K562 (cell line): ENCODE measurements around the gene MTREX. TPM values are rescaled to one million over a fixed set of nuclear protein-coding genes. Genes with fewer than 3 reads are reported as not detected.

ENCODE experiments used
- ATAC-seq: fragments of 200-7000 bp; cut with Tn5 transposase; 3 replicates; pipeline ENCODE4 v1.9.1; 2020; ENCODE audit warnings: moderate library complexity
- BruUV-seq: library from RNA; stranded (reverse); fragments of 400-500 nt; replicated peaks from 2 replicates; lab custom pipeline; 2021; lab: Mats Ljungman, UMichigan
- CTCF ChIA-PET: fragments of 300-600 bp; formaldehyde crosslinking; extraction: SDS; loops from one replicate; lab custom pipeline; 2021; ENCODE audit warnings: low intra/inter-chr PET ratio; lab: Yijun Ruan, JAX
- POLR2A ChIA-PET: fragments of 300-600, 350-650 bp; sonication (Branson Sonifier 250); formaldehyde crosslinking; extraction: SDS; loops from one replicate; lab custom pipeline; 2021; ENCODE audit warnings: antibody characterized with exemption, inconsistent platforms; lab: Yijun Ruan, JAX
- DNase-seq, 4 experiments: peaks; one replicate each; pipeline versions ENCODE4 v3.0.0 to v3.0.0-alpha.2; 2011 to 2018; ENCODE audit warnings: low spot score in 3 of 4, mixed read lengths in 3 of 4; ENCODE audit errors: extremely low read depth in 1 of 4
- FAIRE-seq: peaks from 2 replicates; lab custom pipeline; 2011; peaks lifted over from hg19 to GRCh38; lab: Jason Lieb, UNC
- H2AFZ ChIP-seq: 2 replicates; pipeline ENCODE4 v1.6.0; 2011; ENCODE audit warnings: low read depth, low read length, control low read depth, inconsistent platforms
- H3K27ac ChIP-seq: fragments of 200-600 bp; 3 replicates; pipeline ENCODE4 v1.8.0; 2011; ENCODE audit warnings: low read depth, mild to moderate bottlenecking, control low read depth, inconsistent platforms, low read length, moderate library complexity, mixed read lengths; ENCODE audit errors: extremely low read depth
- H3K27me3 ChIP-seq, 2 experiments: fragments of 300-600 bp in 1 of 2; 2 replicates in 1 of 2; 3 replicates in 1 of 2; pipeline versions ENCODE4 v1.6.0 to v1.8.0; 2011; ENCODE audit warnings: inconsistent platforms in 2 of 2, low read length in 2 of 2, mild to moderate bottlenecking in 1 of 2, mixed read lengths in 1 of 2, moderate library complexity in 1 of 2; ENCODE audit not compliant: control insufficient read depth in 2 of 2, insufficient read depth in 2 of 2
- H3K36me3 ChIP-seq: fragments of 300-600 bp; 3 replicates; pipeline ENCODE4 v1.8.0; 2011; ENCODE audit warnings: mild to moderate bottlenecking, low read length, inconsistent platforms; ENCODE audit not compliant: control insufficient read depth, insufficient read depth
- H3K4me1 ChIP-seq, 2 experiments: fragments of 200-600 bp in 1 of 2; replicated peaks in 1 of 2; 2 replicates in 1 of 2; 3 replicates in 1 of 2; pipeline versions ENCODE4 v1.5.1 to v1.8.0; 2011; ENCODE audit warnings: inconsistent platforms in 2 of 2, low read length in 2 of 2, mild to moderate bottlenecking in 1 of 2, mixed read lengths in 1 of 2, moderate library complexity in 1 of 2; ENCODE audit not compliant: control insufficient read depth in 2 of 2, insufficient read depth in 2 of 2
- H3K4me2 ChIP-seq: 2 replicates; pipeline ENCODE4 v1.6.1; 2011; ENCODE audit warnings: low read length, control low read depth, inconsistent platforms, mixed read lengths; ENCODE audit not compliant: insufficient read depth
- H3K4me3 ChIP-seq: fragments of 200-600 bp; sonication (generic), shearing (Covaris generic); 2 replicates; pipeline ENCODE4 v1.5.1; 2016; ENCODE audit warnings: control low read depth, inconsistent platforms
- H3K79me2 ChIP-seq: fragments of 200-600 bp; 3 replicates; pipeline ENCODE4 v1.8.0; 2011; ENCODE audit warnings: low read length, inconsistent platforms; ENCODE audit not compliant: control insufficient read depth, insufficient read depth
- H3K9ac ChIP-seq, 2 experiments: 2 replicates each; pipeline versions ENCODE4 v1.6.0 to v1.6.1; 2011; ENCODE audit warnings: low read depth in 2 of 2, low read length in 2 of 2, control low read depth in 1 of 2, inconsistent platforms in 1 of 2, mild to moderate bottlenecking in 1 of 2, mixed read lengths in 1 of 2; ENCODE audit not compliant: insufficient read depth in 1 of 2
- H3K9me1 ChIP-seq: one replicate; pipeline ENCODE4 v1.6.0; 2011; ENCODE audit warnings: inconsistent platforms, mild to moderate bottlenecking, low read length, moderate library complexity; ENCODE audit not compliant: control insufficient read depth, insufficient read depth
- H3K9me3 ChIP-seq: replicated peaks from 2 replicates; pipeline ENCODE4 v1.5.1; 2011; ENCODE audit warnings: low read depth, low read length, inconsistent platforms; ENCODE audit not compliant: control insufficient read depth, insufficient read depth
- H4K20me1 ChIP-seq: replicated peaks from 2 replicates; pipeline ENCODE4 v1.6.1; 2011; ENCODE audit warnings: low read length, inconsistent platforms, mixed read lengths; ENCODE audit not compliant: control insufficient read depth, insufficient read depth
- CBX3 ChIP-seq, 2 experiments: IDR thresholded peaks; 1 replicate in 1 of 2; 2 replicates in 1 of 2; pipeline ENCODE4 v1.6.1; 2012; ENCODE audit warnings: inconsistent platforms in 2 of 2, low read length in 2 of 2, borderline replicate concordance in 1 of 2, control low read depth in 1 of 2
- DPF2 ChIP-seq: fragments of 450-650 bp; IDR thresholded peaks from 2 replicates; pipeline ENCODE4 v1.6.1; 2016
- KDM1A ChIP-seq, 2 experiments: fragments of 450-650 bp; IDR thresholded peaks; 2 replicates each; pipeline ENCODE4 v1.6.1; 2016; ENCODE audit warnings: mild to moderate bottlenecking in 2 of 2
- MCM7 ChIP-seq, 2 experiments: fragments of 450-650 bp; IDR thresholded peaks; 2 replicates each; pipeline ENCODE4 v1.6.1; 2016 to 2018
- NUFIP1 ChIP-seq: fragments of 450-650 bp; IDR thresholded peaks from 2 replicates; pipeline ENCODE4 v1.6.1; 2018; ENCODE audit not compliant: partially characterized antibody
- SP2 ChIP-seq: IDR thresholded peaks from 2 replicates; pipeline ENCODE4 v1.6.1; 2011; ENCODE audit warnings: mild to moderate bottlenecking, low read depth, low read length, moderate library complexity; ENCODE audit not compliant: poor library complexity, severe bottlenecking; ENCODE audit errors: extremely low read depth
- WGBS: fragments of 100-300 bp; shearing (Covaris generic); methylation state at CpG from one replicate; pipeline ENCODE4 v1.1.6; 2016; ENCODE audit warnings: low coverage, mixed read lengths; ENCODE audit not compliant: insufficient coverage; ENCODE audit errors: missing lambda C conversion rate; 5-methylcytosine and 5-hydroxymethylcytosine counted together
- in situ Hi-C: fragments of 300-500 bp; cut with MboI; formaldehyde crosslinking; loops from 4 replicates; pipeline ENCODE4 v1.15.0; 2018; ENCODE audit warnings: inconsistent platforms, mixed read lengths
- intact Hi-C: fragments of 100-400 bp; cut with micrococcal nuclease; formaldehyde crosslinking; loops from 2 replicates; pipeline ENCODE4 v1.14.2; 2022
- polyA plus RNA-seq, 8 experiments: library from polyadenylated mRNA; depleted of rRNA in 4 of 8; stranded (reverse) in 5 of 8; unstranded in 3 of 8; fragments of >200 nt; fragmentation: Nextera tagmentation in 2 of 8; fragmentation: Illumina TruSeq in 1 of 8; extraction: Ambion mirVana in 2 of 8; extraction: Trizol in 1 of 8; gene quantifications; 2 replicates each; pipeline versions ENCODE4 v1.2.1 to v1.2.3, GENCODE V29; 2011 to 2014; ENCODE audit warnings: inconsistent platforms in 1 of 8, missing spikeins in 1 of 8
- total RNA-seq, 7 experiments: library from RNA; depleted of rRNA in 6 of 7; stranded (reverse); fragments of >200 nt in 6 of 7; fragmentation: Illumina TruSeq in 2 of 7; extraction: Trizol in 2 of 7; gene quantifications; 2 replicates each; pipeline versions ENCODE4 v1.2.1 to v1.2.3, GENCODE V29; 2011 to 2021; ENCODE audit warnings: low replicate concordance in 1 of 7
- TF ChIP-seq, protein P1 (sequence below): sonication (generic); formaldehyde crosslinking; IDR thresholded peaks from 2 replicates; pipeline ENCODE4 v1.9.0; 2022; ENCODE audit warnings: mild to moderate bottlenecking, missing genetic modification reagents
- TF ChIP-seq, protein P2 (sequence below): sonication (generic); formaldehyde crosslinking; IDR thresholded peaks from 2 replicates; pipeline ENCODE4 v1.8.0; 2022; ENCODE audit warnings: mild to moderate bottlenecking, missing genetic modification reagents

Gene MTREX
- total and polyA plus RNA-seq, 9 of the 15 experiments (the other 6 are each of a cell fraction or from before 2014, with no cell fraction given) = 52.9 to 193 (median 150) TPM

DNA sequence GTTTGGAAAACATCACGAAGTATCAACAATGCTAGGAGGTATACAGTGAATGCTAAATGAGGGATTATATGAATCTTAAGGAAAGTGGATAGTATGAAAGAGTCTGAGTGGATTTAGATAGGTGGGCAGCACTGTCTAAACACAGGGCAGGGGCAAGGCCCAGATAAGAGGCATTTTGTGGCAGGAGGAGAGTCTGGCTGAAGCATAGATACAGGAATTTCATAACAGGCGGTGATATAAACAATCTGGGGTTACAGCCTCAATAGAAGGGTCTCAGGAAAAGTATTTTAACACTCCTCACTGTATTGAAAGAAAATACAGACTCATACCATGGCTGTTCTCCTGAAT lies 130.0 kb downstream of the MTREX start:
- POLR2A ChIA-PET = no interaction called here
- H3K9ac ChIP-seq = no peak overlapping the region
- no peaks in the 10 kb centered on the region for H3K9me1 ChIP-seq
- peaks cover 7% of the 10 kb centered on the region for H3K9me3 ChIP-seq
- no peak overlapping the region for H3K4me2 ChIP-seq
- no peak overlapping the region for H3K27ac ChIP-seq
- TF ChIP-seq NUFIP1 = no peak
- no peak for TF ChIP-seq MCM7 (IDR thresholded peaks at IDR 0.05)
- TF ChIP-seq CBX3 (IDR thresholded peaks at IDR 0.05; ENCODE audit: borderline replicate concordance in 1 of 2, low read length in 2 of 2) = no peak
- no peak for TF ChIP-seq DPF2
- TF ChIP-seq KDM1A (IDR thresholded peaks at IDR 0.05) = no peak
- TF ChIP-seq, protein P1, sequence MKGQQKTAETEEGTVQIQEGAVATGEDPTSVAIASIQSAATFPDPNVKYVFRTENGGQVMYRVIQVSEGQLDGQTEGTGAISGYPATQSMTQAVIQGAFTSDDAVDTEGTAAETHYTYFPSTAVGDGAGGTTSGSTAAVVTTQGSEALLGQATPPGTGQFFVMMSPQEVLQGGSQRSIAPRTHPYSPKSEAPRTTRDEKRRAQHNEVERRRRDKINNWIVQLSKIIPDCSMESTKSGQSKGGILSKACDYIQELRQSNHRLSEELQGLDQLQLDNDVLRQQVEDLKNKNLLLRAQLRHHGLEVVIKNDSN (CRISPR knock-in tag) = no peak
- TF ChIP-seq, protein P2, sequence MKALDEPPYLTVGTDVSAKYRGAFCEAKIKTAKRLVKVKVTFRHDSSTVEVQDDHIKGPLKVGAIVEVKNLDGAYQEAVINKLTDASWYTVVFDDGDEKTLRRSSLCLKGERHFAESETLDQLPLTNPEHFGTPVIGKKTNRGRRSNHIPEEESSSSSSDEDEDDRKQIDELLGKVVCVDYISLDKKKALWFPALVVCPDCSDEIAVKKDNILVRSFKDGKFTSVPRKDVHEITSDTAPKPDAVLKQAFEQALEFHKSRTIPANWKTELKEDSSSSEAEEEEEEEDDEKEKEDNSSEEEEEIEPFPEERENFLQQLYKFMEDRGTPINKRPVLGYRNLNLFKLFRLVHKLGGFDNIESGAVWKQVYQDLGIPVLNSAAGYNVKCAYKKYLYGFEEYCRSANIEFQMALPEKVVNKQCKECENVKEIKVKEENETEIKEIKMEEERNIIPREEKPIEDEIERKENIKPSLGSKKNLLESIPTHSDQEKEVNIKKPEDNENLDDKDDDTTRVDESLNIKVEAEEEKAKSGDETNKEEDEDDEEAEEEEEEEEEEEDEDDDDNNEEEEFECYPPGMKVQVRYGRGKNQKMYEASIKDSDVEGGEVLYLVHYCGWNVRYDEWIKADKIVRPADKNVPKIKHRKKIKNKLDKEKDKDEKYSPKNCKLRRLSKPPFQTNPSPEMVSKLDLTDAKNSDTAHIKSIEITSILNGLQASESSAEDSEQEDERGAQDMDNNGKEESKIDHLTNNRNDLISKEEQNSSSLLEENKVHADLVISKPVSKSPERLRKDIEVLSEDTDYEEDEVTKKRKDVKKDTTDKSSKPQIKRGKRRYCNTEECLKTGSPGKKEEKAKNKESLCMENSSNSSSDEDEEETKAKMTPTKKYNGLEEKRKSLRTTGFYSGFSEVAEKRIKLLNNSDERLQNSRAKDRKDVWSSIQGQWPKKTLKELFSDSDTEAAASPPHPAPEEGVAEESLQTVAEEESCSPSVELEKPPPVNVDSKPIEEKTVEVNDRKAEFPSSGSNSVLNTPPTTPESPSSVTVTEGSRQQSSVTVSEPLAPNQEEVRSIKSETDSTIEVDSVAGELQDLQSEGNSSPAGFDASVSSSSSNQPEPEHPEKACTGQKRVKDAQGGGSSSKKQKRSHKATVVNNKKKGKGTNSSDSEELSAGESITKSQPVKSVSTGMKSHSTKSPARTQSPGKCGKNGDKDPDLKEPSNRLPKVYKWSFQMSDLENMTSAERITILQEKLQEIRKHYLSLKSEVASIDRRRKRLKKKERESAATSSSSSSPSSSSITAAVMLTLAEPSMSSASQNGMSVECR (CRISPR knock-in tag) = no peak
- TF ChIP-seq SP2 = no peak
- no peak for FAIRE-seq
- no peak overlapping the region for H3K4me3 ChIP-seq
- no peak for ATAC-seq
- intact Hi-C loops = no loop called here
- no peak overlapping the region for H2AFZ ChIP-seq
- in situ Hi-C loops = no loop called here
- CTCF ChIA-PET = no interaction called here
- no peaks in the 10 kb centered on the region for H4K20me1 ChIP-seq
- H3K4me1 ChIP-seq = peaks cover 0 to 5% of the 10 kb centered on the region in 2 experiments; a peak in 2 of 5 replicates
- no peaks in the 10 kb centered on the region for H3K27me3 ChIP-seq
- WGBS = 44% methylated on average over 2 of the region's 2 CpGs
- H3K79me2 ChIP-seq = no peaks in the 10 kb centered on the region
- DNase-seq = no peak
- no peaks in the 10 kb centered on the region for H3K36me3 ChIP-seq
- no TSS peak for BruUV-seq
